Brain pericyte (primary cell): ENCODE data around the gene KRT86.
"Not testable (repeated sequence)": the region's sequence is repeated elsewhere in the genome, so short reads cannot be mapped to it uniquely, and the experiment has no call there.

Experiments used
- DNase-seq: peaks from one replicate; pipeline ENCODE4 v3.0.0-alpha.2; 2012; ENCODE audit warnings: low read depth, low spot score

Gene KRT86

DNA sequence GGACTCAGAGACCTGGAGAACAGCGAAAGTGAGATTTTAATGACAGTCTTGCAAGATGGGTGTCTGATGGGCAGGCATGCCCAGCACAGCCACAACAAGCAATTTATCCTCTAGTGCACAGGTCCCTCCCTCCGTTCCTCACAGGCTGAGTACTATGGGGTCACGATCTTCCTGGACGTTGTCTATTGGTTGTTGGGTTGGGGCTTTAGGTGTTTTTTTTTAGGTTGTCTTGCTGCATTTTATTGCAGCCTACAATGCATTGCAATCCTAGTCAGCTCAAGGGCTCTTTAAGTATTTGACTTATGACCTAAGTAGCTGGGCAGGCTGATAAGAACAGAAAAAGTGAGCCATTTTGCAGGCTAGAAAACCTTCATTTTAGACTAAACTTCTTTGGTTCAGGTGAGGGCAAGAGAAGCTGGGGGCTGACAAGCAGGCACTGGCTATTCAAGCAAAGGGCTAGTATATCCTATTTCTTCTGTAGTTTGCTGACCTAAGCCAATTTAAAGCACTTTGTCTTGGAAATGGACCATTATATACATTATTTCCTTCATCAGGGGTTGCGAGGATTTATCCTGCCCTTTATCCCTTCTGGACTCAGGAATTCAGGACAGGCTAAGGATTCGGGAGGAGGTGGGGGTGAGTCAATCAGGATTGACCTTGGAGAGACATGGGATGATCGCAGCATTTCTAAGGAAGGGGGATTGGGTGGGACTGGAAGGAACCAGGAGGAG lies 35.4 kb upstream of the KRT86 start:
- no peak for DNase-seq

DNA sequence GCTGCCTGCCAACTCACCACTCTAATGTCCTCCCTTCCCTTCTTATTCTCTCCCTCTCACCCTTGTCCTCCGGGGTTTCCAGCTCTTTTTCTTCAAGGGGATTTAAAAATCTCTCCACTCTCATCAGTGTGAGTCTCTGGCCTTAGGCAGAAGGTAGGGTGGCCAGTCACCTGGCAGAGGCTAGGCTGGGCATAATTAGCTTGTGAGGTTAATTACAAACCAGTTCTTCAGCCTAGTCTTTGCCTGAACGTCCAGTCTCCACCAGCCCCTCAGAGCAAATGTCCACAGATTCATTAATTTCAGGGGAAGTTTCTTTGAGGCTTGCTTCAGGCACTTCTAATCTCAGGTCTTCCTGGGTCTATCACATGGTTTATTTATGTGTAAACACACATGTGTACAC lies 34.7 kb upstream of the KRT86 start:
- DNase-seq = no peak

DNA sequence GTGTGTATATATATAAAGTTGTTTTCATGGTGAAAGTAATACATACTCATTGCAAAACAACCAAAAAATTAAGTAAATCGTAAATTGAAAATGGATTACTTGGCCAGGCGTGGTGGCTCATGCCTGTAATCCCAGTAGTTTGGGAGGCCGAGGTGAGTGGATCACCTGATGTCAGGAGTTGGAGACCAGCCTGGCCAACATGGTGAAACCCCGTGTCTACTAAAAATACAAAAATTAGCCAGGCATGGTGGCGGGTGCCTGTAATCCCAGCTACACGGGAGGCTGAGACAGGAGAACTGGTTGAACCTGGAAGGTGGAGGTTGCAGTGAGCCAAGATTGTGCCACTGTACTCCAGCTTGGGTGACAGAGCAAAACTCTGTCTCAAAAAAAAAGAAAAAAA lies 34.2 kb upstream of the KRT86 start:
- not testable (repeated sequence) for DNase-seq

DNA sequence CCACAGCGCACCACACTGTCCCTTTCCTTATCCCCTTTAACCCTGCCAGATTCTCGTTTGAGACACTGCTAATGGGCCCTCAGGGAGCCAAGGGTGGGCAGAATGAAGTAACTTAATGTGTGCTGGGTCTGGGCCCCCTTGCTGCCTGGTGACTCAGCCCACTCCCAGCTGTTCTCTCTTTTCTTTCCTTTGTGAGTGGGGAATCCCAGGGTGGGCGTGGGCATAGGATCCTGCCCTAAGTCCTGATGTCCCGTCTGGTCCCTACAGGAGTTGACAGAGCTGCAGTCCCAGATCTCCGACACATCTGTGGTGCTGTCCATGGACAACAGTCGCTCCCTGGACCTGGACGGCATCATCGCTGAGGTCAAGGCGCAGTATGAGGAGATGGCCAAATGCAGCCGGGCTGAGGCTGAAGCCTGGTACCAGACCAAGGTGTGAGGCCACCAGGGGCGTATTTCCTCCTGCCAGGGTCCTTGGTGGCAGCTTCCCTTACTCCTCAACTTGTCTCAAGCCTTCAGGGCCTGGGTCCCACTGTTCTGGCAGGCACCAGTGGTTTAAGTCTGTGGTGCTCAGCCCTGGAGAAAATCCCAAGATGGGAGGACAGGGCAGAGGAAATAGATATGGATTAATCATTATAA lies 33.1 kb upstream of the KRT86 start:
- no peak for DNase-seq

DNA sequence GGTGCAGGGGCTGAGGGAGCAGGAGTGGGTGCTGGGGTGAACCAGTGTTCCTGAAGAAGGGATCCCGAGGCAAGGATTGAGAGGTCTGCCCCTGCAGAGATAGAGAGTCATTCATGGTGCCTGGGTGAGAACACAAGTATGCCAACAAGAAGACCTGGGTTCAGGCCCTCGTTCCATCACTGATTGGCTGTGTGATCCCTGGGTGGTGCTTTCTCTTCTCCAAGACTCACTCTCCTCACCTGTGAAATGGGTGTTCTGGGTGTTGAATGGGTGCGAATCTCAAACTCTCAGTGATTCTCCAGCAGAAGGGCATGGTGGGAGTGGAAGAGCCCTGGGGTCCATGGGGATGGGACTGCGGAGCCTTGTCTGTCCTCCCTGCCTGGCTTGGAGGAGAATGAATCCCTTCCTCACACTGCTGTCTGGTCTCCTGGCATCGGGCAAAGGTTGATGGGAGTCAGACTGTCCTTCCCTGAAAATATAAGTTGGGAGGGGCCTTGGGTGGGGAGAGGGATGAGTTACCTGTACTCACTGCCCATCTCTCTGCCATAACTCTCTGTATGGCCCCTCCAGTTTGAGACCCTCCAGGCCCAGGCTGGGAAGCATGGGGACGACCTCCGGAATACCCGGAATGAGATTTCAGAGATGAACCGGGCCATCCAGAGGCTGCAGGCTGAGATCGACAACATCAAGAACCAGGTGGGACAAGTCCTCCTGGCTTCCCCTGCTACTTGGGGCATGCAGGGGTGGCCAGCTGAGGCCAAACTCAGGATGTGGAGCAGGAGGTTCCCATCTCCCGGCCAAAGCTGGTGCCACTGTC lies 31.8 kb upstream of the KRT86 start:
- no peak for DNase-seq

- no peak for DNase-seq
Measured at GRCh38 chr12:52243259-52243855, 31.1 kb upstream of the KRT86 start.

DNA sequence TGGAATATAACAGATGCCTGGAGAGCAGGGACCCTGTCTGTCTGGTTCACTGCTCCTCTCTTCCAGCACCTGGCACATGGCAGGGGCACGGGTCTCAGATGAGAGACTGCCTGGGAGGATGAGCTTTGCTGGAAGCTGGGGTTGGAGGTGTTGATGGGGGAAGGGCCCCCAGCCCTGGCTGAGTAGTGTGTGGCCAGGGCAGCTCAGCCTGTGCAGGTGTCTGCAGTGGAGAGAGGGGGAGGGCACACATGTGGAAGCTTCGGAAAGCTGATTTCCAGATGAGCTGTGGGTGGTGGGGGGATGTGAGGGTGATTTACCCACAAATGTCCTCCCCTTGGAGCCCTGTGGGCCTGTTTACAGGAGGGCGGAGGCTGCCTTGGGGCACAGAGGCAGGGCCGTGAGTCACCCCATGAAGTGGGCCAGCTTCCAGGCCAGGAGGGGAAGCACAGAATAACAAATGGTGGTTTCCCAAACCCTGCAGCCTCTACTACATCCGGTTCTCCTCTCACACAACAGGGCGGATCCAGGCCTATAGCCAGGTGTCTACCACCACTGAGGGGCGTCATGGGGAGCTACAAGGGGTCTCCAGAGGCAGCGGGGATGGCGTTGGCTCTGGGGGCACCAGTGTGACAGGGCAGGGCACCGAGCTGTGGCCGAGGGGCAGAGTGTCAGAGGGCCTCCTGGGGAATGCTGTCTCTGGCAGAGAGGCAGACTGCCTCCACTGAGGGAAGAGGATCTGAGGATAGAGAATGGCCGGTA lies 30.4 kb upstream of the KRT86 start:
- peak; percentile 22 for DNase-seq

- DNase-seq = no peak
Measured at GRCh38 chr12:52244615-52244994, 29.8 kb upstream of the KRT86 start.

DNA sequence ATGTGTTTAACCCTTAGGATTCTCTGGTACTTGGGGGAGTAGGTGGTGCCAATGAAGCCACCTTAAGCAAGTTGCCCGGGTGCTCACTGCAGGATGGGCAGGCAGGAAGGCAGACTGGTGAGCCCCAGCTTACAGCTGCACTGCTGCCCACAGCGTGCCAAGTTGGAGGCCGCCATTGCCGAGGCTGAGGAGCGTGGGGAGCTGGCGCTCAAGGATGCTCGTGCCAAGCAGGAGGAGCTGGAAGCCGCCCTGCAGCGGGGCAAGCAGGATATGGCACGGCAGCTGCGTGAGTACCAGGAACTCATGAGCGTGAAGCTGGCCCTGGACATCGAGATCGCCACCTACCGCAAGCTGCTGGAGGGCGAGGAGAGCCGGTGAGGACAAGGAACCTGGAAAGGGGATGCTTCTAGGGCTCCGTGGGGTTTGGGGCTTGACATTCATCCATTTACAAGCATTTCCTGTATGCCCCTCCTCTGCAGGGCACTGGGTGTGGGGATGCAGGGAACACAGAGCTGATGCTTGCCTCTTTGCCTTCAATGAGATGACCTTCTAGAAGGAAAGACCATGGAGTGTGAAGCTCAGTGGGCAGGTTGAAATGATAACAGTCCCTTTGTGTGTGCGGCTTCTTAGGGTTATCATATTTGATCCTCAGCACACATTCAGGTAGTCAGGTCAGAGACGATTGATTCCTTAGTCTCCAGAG lies 29.0 kb upstream of the KRT86 start:
- DNase-seq = no peak

DNA sequence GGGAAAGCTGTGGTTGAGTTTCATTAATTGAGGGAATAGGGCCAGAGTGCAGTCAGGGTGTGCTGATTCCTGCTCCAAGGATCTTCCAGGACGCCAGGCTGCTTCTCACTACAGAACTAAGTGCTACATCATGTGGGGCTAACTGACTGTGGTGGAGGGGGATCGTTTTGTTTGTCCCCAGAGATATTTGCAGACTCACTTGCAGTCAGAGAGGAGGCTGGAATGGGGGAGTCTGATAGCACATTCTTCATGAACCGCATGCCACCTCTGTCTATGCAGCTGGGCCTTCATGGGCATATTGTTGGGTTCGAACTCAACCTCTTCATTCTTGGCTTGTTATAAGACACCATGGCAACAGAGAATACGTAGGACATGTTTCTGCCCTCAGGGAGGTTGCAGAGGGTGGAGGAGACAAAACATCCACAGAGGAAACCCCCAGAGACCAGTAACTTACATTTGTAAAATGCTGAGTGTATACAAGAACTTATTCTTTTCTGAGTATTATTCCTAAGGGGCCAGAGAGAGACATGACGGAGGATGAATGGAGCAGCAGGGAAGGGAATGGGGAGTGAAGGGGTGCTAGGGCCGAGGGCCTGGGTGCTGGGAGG lies 28.4 kb upstream of the KRT86 start:
- DNase-seq = no peak

- DNase-seq = no peak
Measured at GRCh38 chr12:52246720-52247621, 27.5 kb upstream of the KRT86 start.

- DNase-seq = no peak
Measured at GRCh38 chr12:52247622-52248540, 26.6 kb upstream of the KRT86 start.

DNA sequence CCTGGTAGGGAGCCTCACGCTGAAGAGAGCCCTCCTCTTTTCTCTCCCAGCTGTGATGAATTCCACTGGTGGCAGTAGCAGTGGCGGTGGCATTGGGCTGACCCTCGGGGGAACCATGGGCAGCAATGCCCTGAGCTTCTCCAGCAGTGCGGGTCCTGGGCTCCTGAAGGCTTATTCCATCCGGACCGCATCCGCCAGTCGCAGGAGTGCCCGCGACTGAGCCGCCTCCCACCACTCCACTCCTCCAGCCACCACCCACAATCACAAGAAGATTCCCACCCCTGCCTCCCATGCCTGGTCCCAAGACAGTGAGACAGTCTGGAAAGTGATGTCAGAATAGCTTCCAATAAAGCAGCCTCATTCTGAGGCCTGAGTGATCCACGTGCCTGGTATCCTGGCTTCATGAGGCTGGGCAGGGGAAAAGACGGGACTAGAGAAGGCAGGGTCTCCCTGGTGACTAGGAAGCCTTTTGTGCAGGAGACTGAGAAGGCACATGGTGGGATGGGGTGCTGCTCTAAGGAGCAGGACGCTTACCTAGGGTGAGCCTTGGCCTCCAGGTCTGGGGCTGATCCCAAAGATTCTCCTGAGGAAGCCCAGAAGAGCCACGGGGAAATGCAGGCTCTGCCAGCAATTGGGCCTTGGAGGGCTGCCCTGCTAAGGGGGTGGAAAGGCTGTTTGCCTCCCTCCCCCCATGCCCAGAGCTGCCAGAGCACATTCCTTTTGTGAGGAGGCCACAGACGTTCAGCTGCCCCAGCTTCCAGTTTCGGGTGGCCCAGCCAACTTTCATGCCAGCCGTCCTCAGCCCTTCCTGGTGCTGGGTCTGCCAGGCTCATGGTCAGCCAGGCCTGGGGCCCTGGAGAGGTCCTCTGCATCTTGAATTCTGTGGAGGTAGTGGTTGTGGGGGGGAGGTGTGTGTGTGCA lies 25.6 kb upstream of the KRT86 start:
- no peak for DNase-seq

GRCh38 chr12:52249511-52250047 lies 24.9 kb upstream of the KRT86 start:
- no peak for DNase-seq

GRCh38 chr12:52250048-52250990 lies 24.1 kb upstream of the KRT86 start:
- no peak for DNase-seq
